Liver (tissue), 9 donors: Measurements from ENCODE around the gene ZNF620. TPM values are rescaled to one million over a fixed set of nuclear protein-coding genes. Genes with fewer than 3 reads are reported as not detected.
A peak's percentile ranks its signal among the peaks of the same experiment; 100 is the strongest.

ENCODE experiments used
- DNase-seq: peaks from one replicate; pipeline ENCODE4 v3.0.0-alpha.2; 2017; ENCODE audit warnings: low spot score
- H3K27ac ChIP-seq, 2 donors: one replicate each; pipeline ENCODE4 v1.7.0; 2013; ENCODE audit warnings: inconsistent platforms in 2 of 2, low read length in 2 of 2, control low read depth in 1 of 2, low read depth in 1 of 2, mild to moderate bottlenecking in 1 of 2
- H3K27me3 ChIP-seq, 4 donors: one replicate each; pipeline versions ENCODE4 v1.6.1 to v1.7.0; 2013; ENCODE audit warnings: low read length in 3 of 4, inconsistent platforms in 1 of 4, mild to moderate bottlenecking in 1 of 4, moderate library complexity in 1 of 4; ENCODE audit not compliant: control insufficient read depth in 4 of 4, insufficient read depth in 4 of 4
- H3K36me3 ChIP-seq, 4 donors: one replicate each; pipeline versions ENCODE4 v1.6.1 to v1.7.0; 2013; ENCODE audit warnings: low read length in 3 of 4, mild to moderate bottlenecking in 3 of 4, low read depth in 1 of 4, moderate library complexity in 1 of 4; ENCODE audit not compliant: control insufficient read depth in 4 of 4, insufficient read depth in 3 of 4
- H3K4me1 ChIP-seq, 4 donors: one replicate each; pipeline versions ENCODE4 v1.6.1 to v1.7.0; 2013; ENCODE audit warnings: low read length in 3 of 4, mild to moderate bottlenecking in 3 of 4, moderate library complexity in 1 of 4; ENCODE audit not compliant: control insufficient read depth in 4 of 4, insufficient read depth in 4 of 4
- H3K4me3 ChIP-seq, 3 donors: one replicate each; pipeline versions ENCODE4 v1.6.1 to v1.7.0; 2013; ENCODE audit warnings: low read length in 3 of 3, control low read depth in 1 of 3, low read depth in 1 of 3, mild to moderate bottlenecking in 1 of 3
- H3K9ac ChIP-seq, 2 donors: one replicate each; pipeline ENCODE4 v1.7.0; 2013; ENCODE audit warnings: low read length in 2 of 2, mild to moderate bottlenecking in 2 of 2, moderate library complexity in 2 of 2, control low read depth in 1 of 2, low read depth in 1 of 2
- H3K9me3 ChIP-seq, 4 donors: one replicate each; pipeline versions ENCODE4 v1.6.1 to v1.7.0; 2013; ENCODE audit warnings: low read length in 3 of 4; ENCODE audit not compliant: control insufficient read depth in 4 of 4
- EGR1 ChIP-seq, 2 donors: IDR thresholded peaks; 2 replicates each; pipeline ENCODE4 v1.6.1; 2016 to 2018; ENCODE audit warnings: antibody characterized with exemption in 2 of 2, low read depth in 2 of 2
- FOXA1 ChIP-seq: IDR thresholded peaks from 2 replicates; pipeline ENCODE4 v1.6.1; 2016; ENCODE audit warnings: antibody characterized with exemption
- FOXA2 ChIP-seq: IDR thresholded peaks from 2 replicates; pipeline ENCODE4 v1.6.1; 2016; ENCODE audit warnings: antibody characterized with exemption
- GABPA ChIP-seq, 2 donors: IDR thresholded peaks in 1 of 2; conservative IDR thresholded peaks in 1 of 2; 2 replicates each; pipeline ENCODE4 v1.6.1; 2016; ENCODE audit warnings: antibody characterized with exemption in 2 of 2, mild to moderate bottlenecking in 1 of 2, moderate library complexity in 1 of 2
- HNF4A ChIP-seq, 2 donors: conservative IDR thresholded peaks; 2 replicates each; pipeline ENCODE4 v1.6.1; 2016; ENCODE audit warnings: antibody characterized with exemption in 2 of 2, mild to moderate bottlenecking in 2 of 2
- HNF4G ChIP-seq: IDR thresholded peaks from 2 replicates; pipeline ENCODE4 v1.6.1; 2016; ENCODE audit warnings: antibody characterized with exemption
- JUND ChIP-seq, 2 donors: IDR thresholded peaks; 2 replicates each; pipeline ENCODE4 v1.6.1; 2016; ENCODE audit warnings: antibody characterized with exemption in 2 of 2
- NR2F2 ChIP-seq: IDR thresholded peaks from 2 replicates; pipeline ENCODE4 v1.6.1; 2016; ENCODE audit warnings: antibody characterized with exemption
- RAD21 ChIP-seq, 2 donors: IDR thresholded peaks; 2 replicates each; pipeline ENCODE4 v1.6.1; 2016; ENCODE audit warnings: antibody characterized with exemption in 2 of 2, mild to moderate bottlenecking in 2 of 2
- REST ChIP-seq: IDR thresholded peaks from 2 replicates; pipeline ENCODE4 v1.6.1; 2016; ENCODE audit warnings: antibody characterized with exemption, mild to moderate bottlenecking
- RXRA ChIP-seq, 2 donors: IDR thresholded peaks; 2 replicates each; pipeline ENCODE4 v1.6.1; 2017 to 2018; ENCODE audit warnings: antibody characterized with exemption in 2 of 2, mild to moderate bottlenecking in 1 of 2
- SP1 ChIP-seq: IDR thresholded peaks from 2 replicates; pipeline ENCODE4 v1.6.1; 2018; ENCODE audit warnings: antibody characterized with exemption, mild to moderate bottlenecking
- TAF1 ChIP-seq: conservative IDR thresholded peaks from 2 replicates; pipeline ENCODE4 v1.6.1; 2016; ENCODE audit warnings: antibody characterized with exemption, mild to moderate bottlenecking
- YY1 ChIP-seq: IDR thresholded peaks from 2 replicates; pipeline ENCODE4 v1.6.1; 2016; ENCODE audit warnings: antibody characterized with exemption, mild to moderate bottlenecking
- WGBS: extraction: QIAGEN DNeasy Blood & Tissue Kit; methylation state at CpG from one replicate; pipeline ENCODE4 v1.1.7; 2013; 5-methylcytosine and 5-hydroxymethylcytosine counted together
- polyA plus RNA-seq, 2 donors: library from polyadenylated mRNA; stranded (reverse) in 1 of 2; unstranded in 1 of 2; fragments of 200-250 nt in 1 of 2; fragments of >200 nt in 1 of 2; fragmentation: Nextera tagmentation in 1 of 2; extraction: Ambion mirVana in 1 of 2; gene quantifications; one replicate each; pipeline versions ENCODE4 v1.2.1 to v1.2.3, GENCODE V29; 2013 to 2015
- total RNA-seq, 2 donors: library from RNA; depleted of rRNA; stranded (reverse); fragments of >200 nt; gene quantifications; one replicate each; pipeline ENCODE4 v1.2.3, GENCODE V29; 2014
- TF ChIP-seq, protein P1 (sequence below): IDR thresholded peaks from 2 replicates; pipeline ENCODE4 v1.6.1; 2016; ENCODE audit warnings: antibody characterized with exemption
- TF ChIP-seq, protein P2 (sequence below): IDR thresholded peaks from 2 replicates; pipeline ENCODE4 v1.6.1; 2016; ENCODE audit warnings: antibody characterized with exemption
- TF ChIP-seq, protein P3 (sequence below): fragments of 150-350 bp; IDR thresholded peaks from 2 replicates; pipeline ENCODE4 v1.5.1; 2017; ENCODE audit warnings: improper control_type of control experiment, low read depth, low read length; ENCODE audit not compliant: missing input control
- donor health status: healthy.
- donor health status: healthy.
- donor health status: healthy.
- donor health status: healthy.
- donor health status: healthy.

ZNF620 gene
- total and polyA plus RNA-seq, 4 donors, result 0.95 to 7.1 (median 1.7) TPM

GRCh38 chr3:40523781-40524180, 17.9 kb downstream of the ZNF620 start (continued):
- TF ChIP-seq REST, result no peak
- TF ChIP-seq SP1, result no peak

- 28% methylated on average over 5 of the region's 5 CpGs for WGBS
- peak overlapping the region; percentile 69 to 96 (median 71) for H3K4me3 ChIP-seq
These were observed 18.4 kb downstream of the ZNF620 start for GRCh38 chr3:40524222-40524567.

More at GRCh38 chr3:40524222-40524567, 18.4 kb downstream of the ZNF620 start:
- no peak for TF ChIP-seq EGR1 (IDR thresholded peaks at IDR 0.05; ENCODE audit: low read depth in 2 of 2)
- no peak for TF ChIP-seq GABPA (IDR thresholded peaks at IDR 0.05 in 1 of 2, conservative IDR thresholded peaks at IDR 0.05 in 1 of 2)
- TF ChIP-seq HNF4A (conservative IDR thresholded peaks at IDR 0.05), result no peak
- TF ChIP-seq, protein P1, sequence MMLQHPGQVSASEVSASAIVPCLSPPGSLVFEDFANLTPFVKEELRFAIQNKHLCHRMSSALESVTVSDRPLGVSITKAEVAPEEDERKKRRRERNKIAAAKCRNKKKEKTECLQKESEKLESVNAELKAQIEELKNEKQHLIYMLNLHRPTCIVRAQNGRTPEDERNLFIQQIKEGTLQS, result no peak
- TF ChIP-seq, protein P2, sequence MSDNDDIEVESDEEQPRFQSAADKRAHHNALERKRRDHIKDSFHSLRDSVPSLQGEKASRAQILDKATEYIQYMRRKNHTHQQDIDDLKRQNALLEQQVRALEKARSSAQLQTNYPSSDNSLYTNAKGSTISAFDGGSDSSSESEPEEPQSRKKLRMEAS, result no peak
- no peak for TF ChIP-seq YY1
- no peak for TF ChIP-seq FOXA2
- no peak for TF ChIP-seq HNF4G
- TF ChIP-seq TAF1, result no peak
- TF ChIP-seq, protein P3, sequence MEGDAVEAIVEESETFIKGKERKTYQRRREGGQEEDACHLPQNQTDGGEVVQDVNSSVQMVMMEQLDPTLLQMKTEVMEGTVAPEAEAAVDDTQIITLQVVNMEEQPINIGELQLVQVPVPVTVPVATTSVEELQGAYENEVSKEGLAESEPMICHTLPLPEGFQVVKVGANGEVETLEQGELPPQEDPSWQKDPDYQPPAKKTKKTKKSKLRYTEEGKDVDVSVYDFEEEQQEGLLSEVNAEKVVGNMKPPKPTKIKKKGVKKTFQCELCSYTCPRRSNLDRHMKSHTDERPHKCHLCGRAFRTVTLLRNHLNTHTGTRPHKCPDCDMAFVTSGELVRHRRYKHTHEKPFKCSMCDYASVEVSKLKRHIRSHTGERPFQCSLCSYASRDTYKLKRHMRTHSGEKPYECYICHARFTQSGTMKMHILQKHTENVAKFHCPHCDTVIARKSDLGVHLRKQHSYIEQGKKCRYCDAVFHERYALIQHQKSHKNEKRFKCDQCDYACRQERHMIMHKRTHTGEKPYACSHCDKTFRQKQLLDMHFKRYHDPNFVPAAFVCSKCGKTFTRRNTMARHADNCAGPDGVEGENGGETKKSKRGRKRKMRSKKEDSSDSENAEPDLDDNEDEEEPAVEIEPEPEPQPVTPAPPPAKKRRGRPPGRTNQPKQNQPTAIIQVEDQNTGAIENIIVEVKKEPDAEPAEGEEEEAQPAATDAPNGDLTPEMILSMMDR, result no peak
- TF ChIP-seq SP1, result no peak
- TF ChIP-seq RAD21 (IDR thresholded peaks at IDR 0.05), result no peak
- no peak for TF ChIP-seq RXRA (IDR thresholded peaks at IDR 0.05)
- TF ChIP-seq REST, result no peak
- TF ChIP-seq NR2F2, result no peak
- TF ChIP-seq FOXA1, result no peak
- no peak for TF ChIP-seq JUND (IDR thresholded peaks at IDR 0.05)
- Histone ChIP-seq H3K9me3 (no peaks in the 10 kb centered on the region), H3K27me3 (no peaks in the 10 kb centered on the region), H3K36me3 (peaks cover 0 to 15% (median 7%) of the 10 kb centered on the region in 4 donors), H3K9ac (peak overlapping the region; percentile 51 to 73), H3K27ac (peak overlapping the region; percentile 68 to 76), H3K4me1 (peaks cover 0 to 18% (median 8%) of the 10 kb centered on the region in 4 donors)
- no peak for DNase-seq
